NCI-H146 treated with DMSO at 0.1 percent for 48 hours (cell line): ENCODE results near the gene SYTL3.
"Not testable (repeated sequence)": the region's sequence is repeated elsewhere in the genome, so short reads cannot be mapped to it uniquely, and the experiment has no call there.

ENCODE experiments used
- DNase-seq: peaks from one replicate; lab custom pipeline; 2025; ENCODE audit not compliant: unreplicated experiment; lab: John Stamatoyannopoulos, UW

SYTL3 gene

DNA sequence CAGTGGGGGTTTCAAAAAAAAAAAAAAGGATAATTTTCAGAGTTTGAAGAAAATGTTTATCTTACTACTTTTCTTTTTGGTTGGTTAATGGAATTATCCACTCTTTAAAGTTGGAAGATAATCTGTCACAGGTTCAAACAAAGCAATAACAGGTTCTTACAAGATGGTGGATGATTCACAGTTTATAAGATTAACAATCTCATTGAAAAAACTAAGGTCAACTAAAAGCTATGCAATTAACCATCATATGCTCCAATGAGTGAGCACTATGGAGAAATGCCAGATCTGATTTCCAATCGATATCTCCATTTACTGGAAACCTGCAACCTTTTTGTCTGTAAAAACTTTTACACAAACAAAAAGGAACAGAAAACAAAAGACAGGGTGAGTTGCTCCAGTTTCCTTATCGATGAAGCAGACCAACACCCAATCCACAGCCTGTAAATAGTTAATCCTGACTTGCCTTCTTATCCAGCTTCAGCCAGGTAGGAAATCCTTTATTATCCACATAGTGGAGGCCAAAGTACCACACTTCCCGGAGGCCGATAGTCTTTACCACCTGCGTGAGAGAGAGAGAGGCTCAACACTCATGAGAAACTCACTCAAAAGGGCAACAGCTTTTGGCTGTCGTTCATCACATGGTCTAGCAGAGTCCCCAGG lies 136.9 kb downstream of the SYTL3 start:
- no peak for DNase-seq

DNA sequence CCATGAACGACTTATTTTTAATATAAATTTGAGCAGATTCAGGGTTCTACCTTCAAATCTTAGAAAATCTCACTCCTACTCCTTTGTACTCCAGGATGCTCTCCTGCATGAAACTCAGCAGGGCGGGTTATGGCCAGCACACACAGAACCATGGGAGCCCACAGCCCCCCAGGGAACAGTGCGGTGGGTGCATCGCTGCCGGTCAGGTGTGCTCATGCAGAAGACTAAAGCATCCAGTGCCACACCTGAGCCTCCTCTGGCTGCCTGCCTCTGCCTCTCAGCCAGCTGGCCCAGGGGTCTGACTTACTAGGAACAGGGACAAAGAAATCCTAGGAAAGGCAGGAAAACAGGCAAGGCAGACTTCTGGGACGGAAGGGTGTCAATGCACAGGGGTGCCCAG lies 137.5 kb downstream of the SYTL3 start:
- no peak for DNase-seq

GRCh38 chr6:158789115-158789917 lies 139.5 kb downstream of the SYTL3 start:
- DNase-seq: no peak

GRCh38 chr6:158791274-158791855 lies 141.5 kb downstream of the SYTL3 start:
- DNase-seq: no peak

DNA sequence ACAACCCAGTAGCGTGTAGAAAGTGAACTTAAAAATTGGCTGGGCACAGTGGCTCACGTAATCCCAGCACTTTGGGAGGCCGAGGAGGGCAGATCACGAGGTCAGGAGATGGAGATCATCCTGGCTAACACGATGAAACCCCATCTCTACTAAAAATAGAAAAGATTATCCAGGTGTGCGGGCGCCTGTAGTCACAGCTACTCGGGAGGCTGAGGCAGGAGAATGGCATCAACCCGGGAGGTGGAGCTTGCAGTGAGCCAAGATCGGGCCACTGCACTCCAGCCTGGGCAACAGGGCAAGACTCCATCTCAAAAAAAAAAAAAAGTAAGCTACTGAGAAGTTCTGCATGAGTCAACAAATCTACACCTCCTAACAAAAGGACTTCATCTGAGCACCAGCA lies 142.7 kb downstream of the SYTL3 start:
- DNase-seq: not testable (repeated sequence)

GRCh38 chr6:158793432-158793831 lies 143.6 kb downstream of the SYTL3 start:
- DNase-seq: no peak

- no peak for DNase-seq
Measured at GRCh38 chr6:158795516-158795915, 145.7 kb downstream of the SYTL3 start.

GRCh38 chr6:158796353-158796752 lies 146.5 kb downstream of the SYTL3 start:
- DNase-seq: no peak

GRCh38 chr6:158797331-158798310 lies 147.8 kb downstream of the SYTL3 start:
- no peak for DNase-seq

DNA sequence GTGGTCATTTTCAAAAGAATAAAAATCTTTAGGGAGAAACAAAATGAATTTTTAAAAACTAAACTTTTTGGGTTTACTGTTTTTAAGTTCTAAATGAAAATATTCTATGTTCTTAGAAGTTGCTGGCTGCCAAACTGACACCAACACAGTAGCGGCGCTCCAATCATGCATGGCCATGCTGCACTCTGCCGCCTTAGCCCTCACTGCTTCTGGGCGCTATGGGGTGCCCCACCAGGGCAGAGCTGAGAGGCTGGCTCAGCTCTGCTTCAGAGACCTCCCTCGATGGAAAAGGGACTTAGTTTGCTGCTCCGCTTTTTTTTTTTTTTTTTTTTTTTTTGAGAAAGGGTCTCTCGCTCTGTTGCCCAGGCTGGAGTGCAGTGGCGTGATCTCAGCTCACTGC lies 148.5 kb downstream of the SYTL3 start:
- DNase-seq: no peak

DNA sequence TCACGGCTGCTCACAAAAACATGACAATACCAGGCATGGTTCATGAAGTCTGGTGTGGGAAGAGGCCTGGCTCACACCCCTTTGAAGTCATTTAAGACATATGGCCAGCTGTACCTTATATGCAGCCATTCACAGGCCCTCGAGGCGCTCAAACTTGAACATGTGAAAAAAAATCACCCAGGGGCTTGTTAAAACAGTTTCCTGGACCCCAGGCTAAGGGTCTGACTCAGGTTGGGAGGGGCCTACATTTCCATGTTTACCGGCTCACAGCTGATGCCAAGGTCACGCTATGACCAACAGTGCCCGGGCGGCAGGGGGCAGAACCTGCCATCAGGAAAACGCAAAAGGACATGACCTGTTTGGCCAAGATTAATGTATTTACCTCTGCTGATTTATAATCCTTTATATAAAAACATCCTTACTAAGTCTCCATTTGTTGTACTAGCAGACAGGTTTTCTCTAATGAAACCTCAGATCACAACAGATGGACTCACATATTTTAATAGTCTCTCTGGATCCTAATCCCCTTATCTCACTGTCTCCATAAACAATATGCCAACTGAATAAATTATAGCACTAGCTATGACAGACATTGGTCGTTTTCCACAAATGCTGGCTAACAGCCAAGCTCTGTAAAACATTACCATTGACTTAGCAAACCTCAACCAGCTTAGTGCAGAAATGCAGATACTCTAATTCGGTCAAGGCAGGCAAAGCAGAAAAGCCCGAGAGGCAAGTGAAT lies 149.4 kb downstream of the SYTL3 start:
- peak; percentile 56 for DNase-seq

GRCh38 chr6:158801655-158802294 lies 151.9 kb downstream of the SYTL3 start:
- DNase-seq: no peak

- no peak for DNase-seq
Measured at GRCh38 chr6:158803733-158804143, 153.9 kb downstream of the SYTL3 start.

DNA sequence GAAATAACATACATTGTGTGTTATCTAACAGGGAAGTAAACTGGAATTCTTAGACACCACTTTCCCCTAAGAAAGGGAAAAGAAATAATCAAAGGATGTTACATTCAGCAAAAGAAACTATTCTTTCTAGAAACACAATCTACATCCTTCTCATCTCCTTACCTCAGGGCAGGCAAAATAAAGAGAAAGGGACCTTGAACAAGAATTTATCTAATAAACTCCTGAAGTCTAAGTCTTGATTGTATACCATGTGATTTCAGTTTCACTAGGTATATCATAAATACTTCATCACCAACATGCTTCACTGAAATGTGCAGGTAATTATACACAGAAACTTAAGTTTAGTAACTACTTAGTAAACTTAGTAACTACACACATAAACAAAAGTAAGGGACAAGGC lies 154.4 kb downstream of the SYTL3 start:
- DNase-seq: no peak

DNA sequence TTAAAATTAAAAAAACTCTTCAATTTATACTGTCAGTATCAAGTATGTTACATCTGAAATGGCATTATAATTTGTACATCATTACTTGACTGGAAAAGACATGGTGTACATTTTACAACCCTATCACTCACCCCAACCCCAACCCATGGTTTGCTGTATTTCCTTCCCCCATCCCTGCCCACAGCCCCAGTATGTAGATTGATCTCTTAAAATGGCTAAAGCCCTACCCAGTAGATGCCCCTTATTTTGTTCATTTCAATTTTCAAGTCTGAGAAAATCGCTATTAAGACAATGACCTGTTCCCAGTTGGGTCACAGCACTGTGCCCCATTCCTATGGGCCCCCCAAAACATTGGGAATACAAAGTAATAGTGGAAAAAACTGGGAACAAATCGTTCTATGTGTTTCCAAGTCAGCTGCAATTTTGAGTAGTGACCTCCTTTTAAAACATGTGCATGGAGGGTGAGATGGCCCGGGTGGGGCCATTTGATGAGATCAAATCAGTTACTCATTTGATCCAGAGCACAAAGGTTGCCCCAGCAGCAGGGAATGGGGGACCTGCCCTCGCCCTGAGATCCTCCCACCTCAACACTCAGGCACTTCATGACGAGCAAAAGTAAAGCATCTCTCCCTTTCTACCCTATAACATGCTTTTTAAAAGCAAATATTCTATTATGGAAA lies 156.0 kb downstream of the SYTL3 start:
- no peak for DNase-seq

DNA sequence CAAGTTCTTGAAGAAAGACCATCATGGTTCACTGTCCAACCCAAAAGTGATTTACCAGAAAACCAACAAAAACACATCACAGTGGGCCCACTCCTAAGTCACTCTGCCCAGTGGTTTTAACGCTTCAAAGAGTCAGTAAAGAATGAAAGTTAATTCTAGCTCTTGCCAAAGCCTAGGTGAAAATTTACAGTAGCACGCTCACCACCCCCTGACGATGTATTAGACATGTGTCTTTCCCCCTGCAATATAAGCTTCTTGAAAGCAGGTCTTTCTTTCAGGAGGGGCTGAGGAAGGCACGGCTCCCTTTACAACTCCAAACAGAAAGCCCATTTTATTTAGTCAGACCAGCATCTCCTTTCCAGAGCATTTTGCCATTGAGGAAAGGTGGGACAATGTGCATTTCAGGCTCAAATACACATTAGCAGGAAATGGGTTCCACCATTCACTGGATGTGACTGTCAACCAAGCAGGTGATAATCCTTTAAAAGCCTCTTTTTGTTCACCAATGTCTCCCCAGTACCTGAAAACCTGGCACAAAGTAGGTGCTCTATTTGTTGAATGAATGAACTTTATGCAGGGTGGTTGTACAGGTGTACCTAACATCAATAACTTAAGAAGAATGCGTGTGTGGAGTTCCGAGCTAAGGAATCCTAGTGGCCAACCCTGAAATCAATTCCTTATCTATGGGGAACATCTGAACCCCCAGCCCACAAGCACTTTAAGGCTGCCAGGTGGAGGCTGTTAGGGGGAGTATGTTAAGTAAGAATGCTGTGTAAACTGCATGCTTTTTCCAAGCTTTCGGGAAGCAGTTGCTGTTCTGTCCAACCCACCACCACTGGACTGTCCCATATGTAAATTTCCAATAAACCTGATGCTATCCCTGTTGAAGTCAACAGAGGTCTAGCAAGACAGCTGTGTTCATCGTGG lies 157.9 kb downstream of the SYTL3 start:
- no peak for DNase-seq

DNA sequence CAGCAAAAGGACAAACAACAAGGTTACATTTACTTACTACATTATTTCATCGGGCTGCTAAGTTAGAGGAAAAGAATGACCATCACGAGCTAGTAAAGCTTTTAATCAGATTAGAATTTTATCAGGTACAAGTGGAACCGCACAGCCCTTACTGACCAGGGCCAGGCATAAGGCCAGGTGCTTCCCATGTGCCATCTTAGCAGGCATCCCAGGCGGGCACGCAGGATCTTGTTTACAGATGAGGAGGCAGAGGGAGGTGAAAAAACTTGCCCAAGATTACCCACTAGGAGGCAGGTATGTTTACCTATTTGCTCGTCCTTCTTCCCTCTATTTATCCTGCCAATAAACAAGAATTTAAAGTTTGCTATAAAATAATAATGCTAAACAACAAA lies 158.6 kb downstream of the SYTL3 start:
- DNase-seq: no peak

DNA sequence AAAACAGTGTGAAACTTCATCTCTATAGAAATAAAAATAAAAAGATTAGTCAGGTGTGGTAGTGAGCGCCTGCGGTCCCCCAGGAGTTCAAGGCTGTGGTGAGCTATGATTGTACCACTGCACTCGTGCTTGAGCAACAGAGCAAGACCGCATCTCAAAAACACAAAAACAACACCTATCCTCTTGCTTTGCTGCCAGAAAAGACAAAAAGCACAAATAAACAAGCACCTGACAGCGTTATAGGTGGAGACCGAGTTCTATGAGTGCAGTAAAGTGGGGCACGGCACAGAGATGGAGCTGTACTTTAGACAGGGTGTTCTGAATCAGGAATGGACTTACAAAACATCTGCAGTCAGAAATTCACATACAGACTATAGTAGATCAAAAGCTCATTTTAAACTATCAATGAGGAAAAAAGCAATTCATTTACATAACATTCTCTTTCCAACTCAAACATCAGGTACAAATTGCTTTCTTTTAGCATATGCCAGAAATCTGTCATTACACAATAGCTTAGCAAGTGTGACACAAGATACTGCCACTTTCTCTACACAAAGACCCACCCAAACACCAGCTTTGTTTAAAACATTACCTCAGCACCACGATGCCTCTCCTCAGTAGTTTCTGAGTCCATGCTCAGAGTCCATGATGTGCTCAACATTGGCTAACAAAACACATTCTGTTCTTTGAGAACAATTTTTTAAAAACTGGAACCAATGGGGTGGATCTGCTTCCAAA lies 159.3 kb downstream of the SYTL3 start:
- DNase-seq: no peak
